HG03196 (cell line): ENCODE data around the gene OTOP2.
"Not testable (repeated sequence)": the region's sequence is repeated elsewhere in the genome, so short reads cannot be mapped to it uniquely, and the experiment has no call there.

ENCODE experiments used
- ATAC-seq: cut with Tn5 transposase; IDR thresholded peaks from one replicate; pipeline ENCODE4 v1.9.1; 2021; ENCODE audit not compliant: unreplicated experiment

OTOP2 gene

GRCh38 chr17:74971069-74971841, 47.2 kb downstream of the OTOP2 start:
- no peak for ATAC-seq

- ATAC-seq = no peak
Measured at GRCh38 chr17:74971842-74972106, 47.7 kb downstream of the OTOP2 start.

GRCh38 chr17:74972107-74972972, 48.3 kb downstream of the OTOP2 start, which contains the start of gene HID1:
Gene HID1 (minus strand): TSS chr17:74972759. CDS start chr17:74972656, 103 bp downstream.
- ATAC-seq = no peak

- ATAC-seq = no peak
Measured at GRCh38 chr17:74972973-74973328, 48.9 kb downstream of the OTOP2 start.

- no peak for ATAC-seq
Measured at GRCh38 chr17:74975943-74976342, 51.9 kb downstream of the OTOP2 start.

- ATAC-seq = no peak
Measured at GRCh38 chr17:74977802-74978201, 53.7 kb downstream of the OTOP2 start.

GRCh38 chr17:74978240-74978639, 54.2 kb downstream of the OTOP2 start:
- no peak for ATAC-seq

- ATAC-seq = no peak
Measured at GRCh38 chr17:74979408-74980146, 55.5 kb downstream of the OTOP2 start.

- no peak for ATAC-seq
Measured at GRCh38 chr17:74981318-74981978, 57.4 kb downstream of the OTOP2 start.

GRCh38 chr17:74981979-74982662, 58.0 kb downstream of the OTOP2 start:
- no peak for ATAC-seq

GRCh38 chr17:74982663-74983313, 58.7 kb downstream of the OTOP2 start:
- ATAC-seq = not testable (repeated sequence)
